ENCODE data around the gene RPL10A. TPM values are rescaled to one million over a fixed set of nuclear protein-coding genes. Genes with fewer than 3 reads are reported as not detected.
"Not testable (repeated sequence)": the region's sequence is repeated elsewhere in the genome, so short reads cannot be mapped to it uniquely, and the experiment has no call there.

The RPL10A gene
- total and polyA plus RNA-seq, 10 donors, result 962 to 3,148 (median 1,054) TPM

GRCh38 chr6:35429463-35429862 lies 38.7 kb upstream of the RPL10A start:
- no peak overlapping the region for H3K4me3 ChIP-seq
- peaks cover 0 to 22% (median 10%) of the 10 kb centered on the region in 6 donors for H3K4me1 ChIP-seq
- DNase-seq, result no peak
- WGBS, 5 donors, result 89 to 94% (median 93%) methylated on average over 2 of the region's 2 CpGs
- H3K36me3 ChIP-seq, result peaks cover 3 to 47% (median 35%) of the 10 kb centered on the region in 6 donors
- H3K27me3 ChIP-seq (replicated peaks in 1 of 7), result no peaks in the 10 kb centered on the region
- TF ChIP-seq POLR2A (IDR thresholded peaks at IDR 0.05) (no peak), CTCF (IDR thresholded peaks at IDR 0.05 in 8 of 11, conservative IDR thresholded peaks at IDR 0.05 in 3 of 11) (no peak), POLR2AphosphoS5 (IDR thresholded peaks at IDR 0.05) (no peak)
- intact Hi-C loops (cut with DNase I; ENCODE audit: low total_unique reads), result no loop called here
- peaks cover 7 to 37% (median 30%) of the 10 kb centered on the region in 8 donors for H3K9me3 ChIP-seq
- H3K27ac ChIP-seq, result no peak overlapping the region

GRCh38 chr6:35432291-35432690 lies 35.9 kb upstream of the RPL10A start:
- peaks cover 0 to 19% (median 11%) of the 10 kb centered on the region in 6 donors for H3K36me3 ChIP-seq
- intact Hi-C loops (cut with DNase I; ENCODE audit: low total_unique reads), result no loop called here
- no peak overlapping the region for H3K27ac ChIP-seq
- H3K4me1 ChIP-seq, result no peaks in the 10 kb centered on the region
- H3K4me3 ChIP-seq, result no peak overlapping the region
- WGBS, 5 donors, result 63 to 81% (median 77%) methylated on average over 4 of the region's 4 CpGs
- DNase-seq, result no peak
- no peaks in the 10 kb centered on the region for H3K27me3 ChIP-seq (replicated peaks in 1 of 7)
- H3K9me3 ChIP-seq, result peaks cover 7 to 37% (median 30%) of the 10 kb centered on the region in 8 donors
- TF ChIP-seq POLR2A (IDR thresholded peaks at IDR 0.05) (no peak), POLR2AphosphoS5 (IDR thresholded peaks at IDR 0.05) (no peak), CTCF (IDR thresholded peaks at IDR 0.05 in 8 of 11, conservative IDR thresholded peaks at IDR 0.05 in 3 of 11) (no peak)

- H3K4me1 ChIP-seq; DNase-seq; H3K27me3 ChIP-seq (replicated peaks in 1 of 7); H3K4me3 ChIP-seq; H3K27ac ChIP-seq; intact Hi-C loops (cut with DNase I; ENCODE audit: low total_unique reads): not testable (repeated sequence)
- 75 to 87% (median 84%) methylated on average over 3 of the region's 3 CpGs for WGBS, 5 donors
- Histone ChIP-seq H3K9me3 (peaks cover 7 to 33% (median 28%) of the 10 kb centered on the region in 8 donors), H3K36me3 (peaks cover 0 to 15% (median 7%) of the 10 kb centered on the region in 6 donors)
These were observed 35.5 kb upstream of the RPL10A start for GRCh38 chr6:35432702-35433101.

- H3K4me3 ChIP-seq, result no peak overlapping the region
- intact Hi-C loops (cut with DNase I; ENCODE audit: low total_unique reads), result no loop called here
- H3K9me3 ChIP-seq, result peaks cover 0 to 8% (median 3%) of the 10 kb centered on the region in 8 donors
- H3K27ac ChIP-seq, result no peak overlapping the region
- no peaks in the 10 kb centered on the region for H3K36me3 ChIP-seq
- TF ChIP-seq POLR2AphosphoS5 (IDR thresholded peaks at IDR 0.05), result no peak
- no peak for TF ChIP-seq POLR2A (IDR thresholded peaks at IDR 0.05)
- TF ChIP-seq CTCF (IDR thresholded peaks at IDR 0.05 in 8 of 11, conservative IDR thresholded peaks at IDR 0.05 in 3 of 11), result no peak
- WGBS, 5 donors, result 86 to 92% (median 88%) methylated on average over 12 to 16 of the region's 16 CpGs
- H3K4me1 ChIP-seq, result no peaks in the 10 kb centered on the region
- DNase-seq, result no peak
- H3K27me3 ChIP-seq (replicated peaks in 1 of 7), result no peaks in the 10 kb centered on the region
These were observed 32.9 kb upstream of the RPL10A start for GRCh38 chr6:35435074-35435837.

All from spleen (tissue), 11 donors.